Measurements from ENCODE around the gene DMXL2.

DMXL2 gene

GRCh38 chr15:51405693-51406523 lies 216.7 kb downstream of the DMXL2 start:
- Histone ChIP-seq H3K4me3 (replicated peaks; ENCODE audit: insufficient read depth, low read length) (no peak overlapping the region), H3K27me3 (ENCODE audit: insufficient read depth, poor library complexity, severe bottlenecking) (peaks cover 3% of the 10 kb centered on the region), H3K27ac (replicated peaks) (no peak overlapping the region)
- TF ChIP-seq GABPA (IDR thresholded peaks at IDR 0.05; ENCODE audit: low read depth) (no peak), CTCF (IDR thresholded peaks at IDR 0.05; ENCODE audit: insufficient read depth, low read length) (no peak), REST (IDR thresholded peaks at IDR 0.05; ENCODE audit: insufficient replicate concordance, low read depth) (no peak), POLR2AphosphoS5 (IDR thresholded peaks at IDR 0.05; ENCODE audit: low read depth) (no peak), SPI1 (IDR thresholded peaks at IDR 0.05; ENCODE audit: borderline replicate concordance, low read depth) (no peak)
- no peak for DNase-seq (ENCODE audit: low read depth in 1 of 2, low spot score in 1 of 2)

GRCh38 chr15:51403946-51404695 lies 218.4 kb downstream of the DMXL2 start:
- no peak overlapping the region for H3K4me3 ChIP-seq (replicated peaks; ENCODE audit: insufficient read depth, low read length)
- H3K27ac ChIP-seq (replicated peaks) = no peak overlapping the region
- no peak for TF ChIP-seq CTCF (IDR thresholded peaks at IDR 0.05; ENCODE audit: insufficient read depth, low read length)
- no peak for TF ChIP-seq POLR2AphosphoS5 (IDR thresholded peaks at IDR 0.05; ENCODE audit: low read depth)
- TF ChIP-seq SPI1 (IDR thresholded peaks at IDR 0.05; ENCODE audit: borderline replicate concordance, low read depth) = no peak
- no peak for TF ChIP-seq REST (IDR thresholded peaks at IDR 0.05; ENCODE audit: insufficient replicate concordance, low read depth)
- no peak for TF ChIP-seq GABPA (IDR thresholded peaks at IDR 0.05; ENCODE audit: low read depth)
- DNase-seq (ENCODE audit: low read depth in 1 of 2, low spot score in 1 of 2) = no peak
- peaks cover 3% of the 10 kb centered on the region for H3K27me3 ChIP-seq (ENCODE audit: insufficient read depth, poor library complexity, severe bottlenecking)

- Histone ChIP-seq H3K4me3 (replicated peaks; ENCODE audit: insufficient read depth, low read length) (no peak overlapping the region), H3K27me3 (ENCODE audit: insufficient read depth, poor library complexity, severe bottlenecking) (peaks cover 3% of the 10 kb centered on the region), H3K27ac (replicated peaks) (no peak overlapping the region)
- TF ChIP-seq CTCF (IDR thresholded peaks at IDR 0.05; ENCODE audit: insufficient read depth, low read length) (peak; percentile 38), REST (IDR thresholded peaks at IDR 0.05; ENCODE audit: insufficient replicate concordance, low read depth) (no peak), GABPA (IDR thresholded peaks at IDR 0.05; ENCODE audit: low read depth) (no peak)
- DNase-seq (ENCODE audit: low read depth in 1 of 2, low spot score in 1 of 2) = no peak
These were observed 219.3 kb downstream of the DMXL2 start for GRCh38 chr15:51403072-51403878.
